ENCODE measurements around the gene ARHGAP35. TPM values are rescaled to one million over a fixed set of nuclear protein-coding genes. Genes with fewer than 3 reads are reported as not detected.
A peak's percentile ranks its signal among the peaks of the same experiment; 100 is the strongest.
"Not testable (repeated sequence)": the region's sequence is repeated elsewhere in the genome, so short reads cannot be mapped to it uniquely, and the experiment has no call there.

Gene ARHGAP35
- total and polyA plus RNA-seq, 11 donors: 34.8 to 91.0 (median 76.5) TPM

- Histone ChIP-seq H3K27me3 (no peaks in the 10 kb centered on the region), H3K27ac (no peak overlapping the region), H3K4me3 (no peak overlapping the region), H3K4me1 (peaks cover 0 to 18% (median 7%) of the 10 kb centered on the region in 12 donors), H3K36me3 (no peaks in the 10 kb centered on the region), H3K9me3 (no peaks in the 10 kb centered on the region)
- WGBS, 4 donors: 79 to 85% (median 83%) methylated on average over 17 to 18 of the region's 18 CpGs
- TF ChIP-seq CTCF (IDR thresholded peaks at IDR 0.05): no peak
- no peak for TF ChIP-seq POLR2A (IDR thresholded peaks at IDR 0.05)
- intact Hi-C loops (cut with DNase I): no loop called here
- DNase-seq (no peak), ATAC-seq (no peak)
Measured at GRCh38 chr19:46815833-46816627, 44.8 kb upstream of the ARHGAP35 start.

- Histone ChIP-seq H3K36me3 (no peaks in the 10 kb centered on the region), H3K27me3 (no peaks in the 10 kb centered on the region), H3K9me3 (no peaks in the 10 kb centered on the region), H3K4me3 (no peak overlapping the region), H3K4me1 (peaks cover 0 to 25% (median 3%) of the 10 kb centered on the region in 12 donors), H3K27ac (no peak overlapping the region)
- 91 to 97% (median 91%) methylated on average over 2 of the region's 2 CpGs for WGBS, 4 donors
- no peak for TF ChIP-seq CTCF (IDR thresholded peaks at IDR 0.05)
- no peak for TF ChIP-seq POLR2A (IDR thresholded peaks at IDR 0.05)
- DNase-seq (no peak), ATAC-seq (no peak)
- intact Hi-C loops (cut with DNase I): no loop called here
Measured at GRCh38 chr19:46818812-46819211, 42.0 kb upstream of the ARHGAP35 start.

DNA sequence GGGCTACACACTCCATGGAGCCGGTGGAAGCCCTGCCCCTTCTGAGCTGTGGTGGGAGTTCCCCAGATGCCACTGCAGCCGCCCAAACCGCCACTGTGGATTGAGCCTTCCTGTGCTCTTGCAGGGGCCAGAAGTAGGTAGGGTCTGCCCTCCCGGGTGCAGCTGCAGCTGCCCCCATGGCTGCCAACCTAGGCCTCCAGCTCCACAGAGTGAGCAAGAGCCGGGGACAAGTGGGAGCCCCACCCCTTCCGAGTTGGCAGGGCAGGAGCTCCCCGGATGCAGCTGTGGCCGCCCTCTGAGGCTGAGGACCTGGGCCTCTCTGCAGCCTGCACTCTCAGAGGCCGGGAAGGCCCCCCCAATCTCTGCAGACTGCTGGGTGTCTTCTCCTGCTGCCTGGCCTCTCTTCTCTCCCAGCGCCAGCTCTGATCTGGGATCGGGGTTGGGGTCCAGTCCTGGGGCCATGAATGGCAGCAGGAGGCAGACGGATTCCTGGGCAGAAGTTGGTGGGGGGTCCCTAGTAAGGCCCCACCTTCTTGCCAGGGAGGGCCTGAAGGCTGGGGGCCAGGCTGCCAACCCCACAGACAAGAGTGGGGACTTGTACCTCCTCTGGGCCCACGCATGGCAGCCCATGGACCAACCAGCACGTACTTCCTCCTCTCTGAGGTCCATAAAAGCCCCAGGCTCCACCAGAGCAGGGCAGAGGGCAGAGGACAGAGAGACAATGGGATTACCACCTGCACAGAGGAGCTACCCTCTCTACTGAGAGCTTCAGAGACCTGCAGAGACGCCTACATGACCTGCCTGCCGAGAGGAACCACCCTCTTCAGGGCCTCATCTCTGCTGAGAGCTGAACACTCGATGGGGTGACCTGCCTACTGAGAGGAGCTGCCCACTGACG is 39.0 kb upstream of the ARHGAP35 start:
- ATAC-seq (peak in 3 of 4 donors; percentile 33 to 62 (median 45)), DNase-seq (peak in 2 of 5 donors; percentile 49 to 73)
- TF ChIP-seq POLR2A (IDR thresholded peaks at IDR 0.05) (no peak), CTCF (IDR thresholded peaks at IDR 0.05) (no peak)
- Histone ChIP-seq H3K4me3 (peak overlapping the region in 1 of 12 donors; percentile 1), H3K9me3 (no peaks in the 10 kb centered on the region), H3K36me3 (no peaks in the 10 kb centered on the region), H3K4me1 (peaks cover 0 to 37% (median 0%) of the 10 kb centered on the region in 12 donors), H3K27ac (peak overlapping the region in 1 of 12 donors; percentile 57), H3K27me3 (no peaks in the 10 kb centered on the region)
- 76 to 87% (median 81%) methylated on average over 11 to 18 of the region's 18 CpGs for WGBS, 4 donors
- intact Hi-C loops (cut with DNase I): loop anchor here in 1 of 10 donors (5.0 kb wide), 1 partner anchor 59 kb away; no protein-coding TSS in a partner anchor

DNA sequence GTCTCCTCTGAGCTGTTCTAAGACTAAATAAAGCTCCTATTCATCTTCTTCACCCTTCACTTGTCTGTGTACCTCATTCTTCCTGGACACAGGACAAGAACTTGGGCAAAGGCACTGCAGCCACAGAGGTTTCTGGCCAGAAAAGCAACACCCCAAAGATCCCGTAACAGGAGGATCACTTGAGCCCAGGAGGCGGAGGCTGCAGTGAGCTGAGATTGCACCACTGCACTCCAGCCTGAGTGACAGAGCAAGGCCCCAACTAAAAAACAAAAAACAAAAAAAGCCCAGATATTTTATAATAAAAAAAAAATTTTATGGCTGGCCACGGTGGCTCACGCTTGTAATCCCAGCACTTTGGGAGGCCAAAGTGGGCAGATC is 38.4 kb upstream of the ARHGAP35 start:
- H3K9me3 ChIP-seq, H3K36me3 ChIP-seq, H3K4me3 ChIP-seq, DNase-seq, H3K27me3 ChIP-seq, ATAC-seq: not testable (repeated sequence)
- WGBS, 4 donors: 92 to 97% (median 94%) methylated on average over 4 of the region's 4 CpGs
- peak overlapping the region in 1 of 12 donors; percentile 57 for H3K27ac ChIP-seq
- intact Hi-C loops (cut with DNase I): loop anchor here in 1 of 10 donors (5.0 kb wide), 1 partner anchor 60 kb away; no protein-coding TSS in a partner anchor
- H3K4me1 ChIP-seq: peaks cover 0 to 37% (median 0%) of the 10 kb centered on the region in 12 donors
